DOHH2 (cell line): ENCODE data around the gene BBOF1.

Experiments
- H3F3A ChIP-seq: fragments of 200-600 bp; sonication (generic), shearing (Covaris generic); 2 replicates; pipeline ENCODE4 v1.6.0; 2016; ENCODE audit warnings: antibody characterized with exemption, mild to moderate bottlenecking; ENCODE audit not compliant: control insufficient read depth, insufficient read depth
- H3K27ac ChIP-seq: fragments of 200-600 bp; sonication (generic); 2 replicates; pipeline ENCODE4 v1.5.1; 2014; ENCODE audit warnings: low read depth, mild to moderate bottlenecking, low read length, moderate library complexity
- H3K27me3 ChIP-seq: fragments of 200-600 bp; sonication (generic); 2 replicates; pipeline ENCODE4 v1.6.1; 2014; ENCODE audit warnings: mild to moderate bottlenecking, low read length, mixed read lengths; ENCODE audit not compliant: control insufficient read depth
- H3K36me3 ChIP-seq: fragments of 200-600 bp; sonication (generic); 2 replicates; pipeline ENCODE4 v1.6.1; 2014; ENCODE audit warnings: mild to moderate bottlenecking, low read length, moderate library complexity, mixed read lengths; ENCODE audit not compliant: control insufficient read depth
- H3K4me1 ChIP-seq: fragments of 200-600 bp; sonication (generic); 2 replicates; pipeline ENCODE4 v1.6.1; 2014; ENCODE audit warnings: mild to moderate bottlenecking, low read length, mixed read lengths; ENCODE audit not compliant: control insufficient read depth
- H3K4me2 ChIP-seq: fragments of 200-600 bp; sonication (generic); 2 replicates; pipeline ENCODE4 v1.6.0; 2014; ENCODE audit warnings: mild to moderate bottlenecking, low read length, moderate library complexity
- H3K4me3 ChIP-seq: fragments of 200-600 bp; sonication (generic); 2 replicates; pipeline ENCODE4 v1.5.1; 2014; ENCODE audit warnings: mild to moderate bottlenecking, low read length, mixed read lengths
- H3K79me2 ChIP-seq: fragments of 200-600 bp; sonication (generic); 2 replicates; pipeline ENCODE4 v1.6.1; 2014; ENCODE audit warnings: mild to moderate bottlenecking, low read length, mixed read lengths; ENCODE audit not compliant: control insufficient read depth
- H3K9me2 ChIP-seq: fragments of 200-600 bp; sonication (generic); replicated peaks from 2 replicates; pipeline ENCODE4 v1.6.1; 2014; ENCODE audit warnings: mild to moderate bottlenecking, low read length, mixed read lengths; ENCODE audit not compliant: control insufficient read depth
- H3K9me3 ChIP-seq: fragments of 200-600 bp; sonication (generic); 2 replicates; pipeline ENCODE4 v1.6.1; 2014; ENCODE audit warnings: antibody characterized with exemption, low read length, mixed read lengths; ENCODE audit not compliant: control insufficient read depth, insufficient read depth
- H4K20me1 ChIP-seq: fragments of 200-600 bp; sonication (generic); 2 replicates; pipeline ENCODE4 v1.6.0; 2014; ENCODE audit warnings: low read depth, mild to moderate bottlenecking, antibody characterized with exemption, low read length, moderate library complexity; ENCODE audit not compliant: control insufficient read depth, insufficient read depth
- CTCF ChIP-seq: fragments of 200-600 bp; sonication (generic); IDR thresholded peaks from one replicate; pipeline ENCODE4 v1.5.1; 2014; ENCODE audit warnings: antibody characterized with exemption, mild to moderate bottlenecking, low read depth, low read length; ENCODE audit not compliant: poor library complexity, severe bottlenecking
- EZH2phosphoT487 ChIP-seq: fragments of 200-600 bp; sonication (generic); IDR thresholded peaks from 2 replicates; pipeline ENCODE4 v1.6.1; 2017; ENCODE audit warnings: borderline replicate concordance, mild to moderate bottlenecking, antibody characterized with exemption, low read length, moderate library complexity, mixed read lengths

BBOF1 gene

GRCh38 chr14:74065746-74066575, 46.8 kb downstream of the BBOF1 start:
- no peaks in the 10 kb centered on the region for H3K9me3 ChIP-seq
- no peaks in the 10 kb centered on the region for H3K27me3 ChIP-seq
- no peak overlapping the region for H3K27ac ChIP-seq
- no peaks in the 10 kb centered on the region for H3K36me3 ChIP-seq
- no peak overlapping the region for H3K4me3 ChIP-seq
- H4K20me1 ChIP-seq, result no peaks in the 10 kb centered on the region
- no peaks in the 10 kb centered on the region for H3F3A ChIP-seq
- H3K4me1 ChIP-seq, result no peaks in the 10 kb centered on the region
- H3K9me2 ChIP-seq, result no peaks in the 10 kb centered on the region
- no peak overlapping the region for H3K4me2 ChIP-seq
- H3K79me2 ChIP-seq, result no peaks in the 10 kb centered on the region
- no peak for TF ChIP-seq EZH2phosphoT487
- TF ChIP-seq CTCF, result no peak

- no peaks in the 10 kb centered on the region for H4K20me1 ChIP-seq
- no peaks in the 10 kb centered on the region; the same call in 1 of the 2 replicates for H3F3A ChIP-seq
- TF ChIP-seq EZH2phosphoT487 (no peak), CTCF (no peak)
- H3K9me3 ChIP-seq, result no peaks in the 10 kb centered on the region
- H3K27ac ChIP-seq, result no peak overlapping the region
- no peak overlapping the region for H3K4me3 ChIP-seq
- H3K9me2 ChIP-seq, result no peaks in the 10 kb centered on the region
- H3K36me3 ChIP-seq, result no peaks in the 10 kb centered on the region
- no peak overlapping the region for H3K4me2 ChIP-seq
- H3K4me1 ChIP-seq, result no peaks in the 10 kb centered on the region
- H3K79me2 ChIP-seq, result no peaks in the 10 kb centered on the region
- no peaks in the 10 kb centered on the region for H3K27me3 ChIP-seq
Observed at GRCh38 chr14:74077401-74077800, 58.3 kb downstream of the BBOF1 start.

GRCh38 chr14:74080820-74081460, 61.8 kb downstream of the BBOF1 start:
- peaks cover 16% of the 10 kb centered on the region for H3K4me1 ChIP-seq
- H3K9me2 ChIP-seq, result no peaks in the 10 kb centered on the region
- H3K27me3 ChIP-seq, result no peaks in the 10 kb centered on the region
- no peak overlapping the region for H3K4me2 ChIP-seq
- TF ChIP-seq CTCF (no peak), EZH2phosphoT487 (no peak)
- H4K20me1 ChIP-seq, result no peaks in the 10 kb centered on the region
- H3F3A ChIP-seq, result no peaks in the 10 kb centered on the region; the same call in 1 of the 2 replicates
- H3K36me3 ChIP-seq, result no peaks in the 10 kb centered on the region
- H3K4me3 ChIP-seq, result no peak overlapping the region
- peaks cover 10% of the 10 kb centered on the region for H3K79me2 ChIP-seq
- H3K9me3 ChIP-seq, result no peaks in the 10 kb centered on the region
- no peak overlapping the region for H3K27ac ChIP-seq
